ENCODE measurements around the gene C2CD4C. TPM values are rescaled to one million over a fixed set of nuclear protein-coding genes. Genes with fewer than 3 reads are reported as not detected.
"Not testable (repeated sequence)": the region's sequence is repeated elsewhere in the genome, so short reads cannot be mapped to it uniquely, and the experiment has no call there.

The C2CD4C gene
- total RNA-seq, 1 experiment from 2014 or later = 1.8 TPM

DNA sequence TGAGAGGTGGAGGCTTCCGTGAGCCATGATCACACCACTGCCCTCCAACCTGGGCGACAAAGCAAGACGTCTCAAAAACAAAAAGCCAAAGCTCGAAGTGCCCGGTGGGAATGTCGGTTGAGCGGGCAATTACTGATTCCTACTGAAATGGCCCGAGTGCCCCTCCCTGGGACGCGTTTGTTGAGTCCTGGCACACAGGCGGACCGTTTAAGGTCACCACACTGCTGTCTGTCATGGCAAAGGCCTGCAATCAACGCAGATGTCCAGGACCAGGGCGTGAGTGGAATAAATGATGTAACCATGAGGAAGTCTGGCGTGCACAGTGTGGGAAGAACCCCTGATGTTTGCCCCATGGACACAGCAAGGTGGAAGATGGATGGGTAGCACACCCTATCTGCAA, 19.2 kb upstream of the C2CD4C start:
- POLR2A ChIA-PET (ENCODE audit: low non-redundant PET) = no interaction called here

DNA sequence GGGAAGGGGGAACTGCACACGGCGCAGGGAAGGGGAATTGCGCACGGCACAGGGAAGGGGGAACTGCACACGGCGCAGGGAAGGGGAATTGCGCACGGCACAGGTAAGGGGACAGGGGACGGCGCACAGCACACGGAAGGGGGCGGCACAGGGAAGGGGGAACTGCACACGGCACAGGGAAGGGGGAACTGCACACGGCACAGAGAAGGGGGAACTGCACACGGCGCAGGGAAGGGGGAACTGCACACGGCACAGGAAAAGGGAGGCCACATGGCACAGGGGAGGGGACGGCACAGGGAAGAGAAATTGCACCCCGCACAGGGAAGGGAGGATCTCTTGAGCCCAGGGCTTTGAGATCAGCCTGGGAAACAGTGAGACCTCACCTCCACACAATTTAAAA, 18.7 kb upstream of the C2CD4C start:
- POLR2A ChIA-PET (ENCODE audit: low non-redundant PET) = not testable (repeated sequence)

More for the DNA sequence above, 19.2 kb upstream of the C2CD4C start:
- TF ChIP-seq, protein P1, sequence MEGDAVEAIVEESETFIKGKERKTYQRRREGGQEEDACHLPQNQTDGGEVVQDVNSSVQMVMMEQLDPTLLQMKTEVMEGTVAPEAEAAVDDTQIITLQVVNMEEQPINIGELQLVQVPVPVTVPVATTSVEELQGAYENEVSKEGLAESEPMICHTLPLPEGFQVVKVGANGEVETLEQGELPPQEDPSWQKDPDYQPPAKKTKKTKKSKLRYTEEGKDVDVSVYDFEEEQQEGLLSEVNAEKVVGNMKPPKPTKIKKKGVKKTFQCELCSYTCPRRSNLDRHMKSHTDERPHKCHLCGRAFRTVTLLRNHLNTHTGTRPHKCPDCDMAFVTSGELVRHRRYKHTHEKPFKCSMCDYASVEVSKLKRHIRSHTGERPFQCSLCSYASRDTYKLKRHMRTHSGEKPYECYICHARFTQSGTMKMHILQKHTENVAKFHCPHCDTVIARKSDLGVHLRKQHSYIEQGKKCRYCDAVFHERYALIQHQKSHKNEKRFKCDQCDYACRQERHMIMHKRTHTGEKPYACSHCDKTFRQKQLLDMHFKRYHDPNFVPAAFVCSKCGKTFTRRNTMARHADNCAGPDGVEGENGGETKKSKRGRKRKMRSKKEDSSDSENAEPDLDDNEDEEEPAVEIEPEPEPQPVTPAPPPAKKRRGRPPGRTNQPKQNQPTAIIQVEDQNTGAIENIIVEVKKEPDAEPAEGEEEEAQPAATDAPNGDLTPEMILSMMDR (conservative IDR thresholded peaks at IDR 0.05; ENCODE audit: low read depth, low read length) = no peak
- TF ChIP-seq EZH2 (IDR thresholded peaks at IDR 0.05; ENCODE audit: borderline replicate concordance, low read depth, low read length, poor library complexity, severe bottlenecking) = no peak
- H3K27ac ChIP-seq (ENCODE audit: low read depth, low read length, poor library complexity, severe bottlenecking) = no peak overlapping the region
- CTCF ChIA-PET = no interaction called here
- H3K4me1 ChIP-seq (ENCODE audit: insufficient read depth, low read length, poor library complexity, severe bottlenecking) = no peaks in the 10 kb centered on the region
- no peak for DNase-seq (ENCODE audit: low spot score)
- intact Hi-C loops (cut with micrococcal nuclease; ENCODE audit: unreplicated experiment) = no loop called here
- no peak overlapping the region for H3K4me3 ChIP-seq (ENCODE audit: low read depth, low read length, poor library complexity, severe bottlenecking)
- no peaks in the 10 kb centered on the region for H3K9me3 ChIP-seq (ENCODE audit: low read depth, low read length, poor library complexity, severe bottlenecking)
- no peaks in the 10 kb centered on the region for H3K27me3 ChIP-seq (replicated peaks; ENCODE audit: insufficient read depth, low read depth, low read length, poor library complexity)
- no TSS peak for BruUV-seq (replicated peaks)
- no peaks in the 10 kb centered on the region for H3K36me3 ChIP-seq (ENCODE audit: insufficient read depth, low read length, poor library complexity, severe bottlenecking)

GRCh38 chr19:426725-427445, 17.9 kb upstream of the C2CD4C start:
- no peaks in the 10 kb centered on the region for H3K4me1 ChIP-seq (ENCODE audit: insufficient read depth, low read length, poor library complexity, severe bottlenecking)
- no peaks in the 10 kb centered on the region for H3K27me3 ChIP-seq (replicated peaks; ENCODE audit: insufficient read depth, low read depth, low read length, poor library complexity)
- no peak overlapping the region for H3K4me3 ChIP-seq (ENCODE audit: low read depth, low read length, poor library complexity, severe bottlenecking)
- ChIA-PET POLR2A (ENCODE audit: low non-redundant PET) (no interaction called here), CTCF (no interaction called here)
- no peaks in the 10 kb centered on the region for H3K9me3 ChIP-seq (ENCODE audit: low read depth, low read length, poor library complexity, severe bottlenecking)
- no peak for DNase-seq (ENCODE audit: low spot score)
- intact Hi-C loops (cut with micrococcal nuclease; ENCODE audit: unreplicated experiment) = no loop called here
- no peaks in the 10 kb centered on the region for H3K36me3 ChIP-seq (ENCODE audit: insufficient read depth, low read length, poor library complexity, severe bottlenecking)
- TF ChIP-seq EZH2 (IDR thresholded peaks at IDR 0.05; ENCODE audit: borderline replicate concordance, low read depth, low read length, poor library complexity, severe bottlenecking) = no peak
- TF ChIP-seq, protein P1 (conservative IDR thresholded peaks at IDR 0.05; ENCODE audit: low read depth, low read length) = no peak
- H3K27ac ChIP-seq (ENCODE audit: low read depth, low read length, poor library complexity, severe bottlenecking) = no peak overlapping the region
- no TSS peak for BruUV-seq (replicated peaks)

More for the DNA sequence above, 18.7 kb upstream of the C2CD4C start:
- H3K27me3 ChIP-seq (replicated peaks; ENCODE audit: insufficient read depth, low read depth, low read length, poor library complexity); CTCF ChIA-PET; DNase-seq (ENCODE audit: low spot score); H3K4me3 ChIP-seq (ENCODE audit: low read depth, low read length, poor library complexity, severe bottlenecking); intact Hi-C loops (cut with micrococcal nuclease; ENCODE audit: unreplicated experiment); H3K36me3 ChIP-seq (ENCODE audit: insufficient read depth, low read length, poor library complexity, severe bottlenecking); H3K9me3 ChIP-seq (ENCODE audit: low read depth, low read length, poor library complexity, severe bottlenecking); BruUV-seq (replicated peaks); H3K4me1 ChIP-seq (ENCODE audit: insufficient read depth, low read length, poor library complexity, severe bottlenecking); H3K27ac ChIP-seq (ENCODE audit: low read depth, low read length, poor library complexity, severe bottlenecking): not testable (repeated sequence)

DNA sequence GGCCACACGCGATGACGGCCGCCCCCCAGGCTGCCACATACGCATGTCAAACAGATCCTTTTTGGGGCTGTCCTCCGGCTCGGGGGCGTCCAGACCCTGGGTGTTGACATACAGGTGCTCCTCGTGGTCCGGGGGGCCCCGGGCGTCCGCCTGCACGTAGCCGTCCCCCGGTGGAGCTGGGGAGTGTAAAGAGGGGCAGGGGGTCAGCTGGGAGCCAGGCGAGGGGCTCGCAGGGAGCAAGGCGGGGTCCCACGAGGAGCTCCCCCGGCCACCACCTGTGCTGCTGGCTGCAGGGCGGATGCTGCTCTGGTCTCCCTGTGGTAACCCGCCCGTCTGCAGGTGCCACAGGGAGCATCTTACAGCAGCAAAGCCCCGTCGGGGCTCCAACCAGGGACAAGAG, 16.1 kb upstream of the C2CD4C start:
- BruUV-seq (replicated peaks) = no TSS peak
- no peak for DNase-seq (ENCODE audit: low spot score)
- Histone ChIP-seq H3K36me3 (ENCODE audit: insufficient read depth, low read length, poor library complexity, severe bottlenecking) (no peaks in the 10 kb centered on the region), H3K9me3 (ENCODE audit: low read depth, low read length, poor library complexity, severe bottlenecking) (no peaks in the 10 kb centered on the region), H3K27ac (ENCODE audit: low read depth, low read length, poor library complexity, severe bottlenecking) (no peak overlapping the region), H3K27me3 (replicated peaks; ENCODE audit: insufficient read depth, low read depth, low read length, poor library complexity) (no peaks in the 10 kb centered on the region), H3K4me3 (ENCODE audit: low read depth, low read length, poor library complexity, severe bottlenecking) (no peak overlapping the region), H3K4me1 (ENCODE audit: insufficient read depth, low read length, poor library complexity, severe bottlenecking) (no peaks in the 10 kb centered on the region)
- ChIA-PET POLR2A (ENCODE audit: low non-redundant PET) (no interaction called here), CTCF (no interaction called here)
- intact Hi-C loops (cut with micrococcal nuclease; ENCODE audit: unreplicated experiment) = no loop called here
- TF ChIP-seq, protein P1 (conservative IDR thresholded peaks at IDR 0.05; ENCODE audit: low read depth, low read length) = no peak
- TF ChIP-seq EZH2 (IDR thresholded peaks at IDR 0.05; ENCODE audit: borderline replicate concordance, low read depth, low read length, poor library complexity, severe bottlenecking) = no peak

Data from A673 (cell line).